H1 (cell line): ENCODE data around the gene CIITA. TPM values are rescaled to one million over a fixed set of nuclear protein-coding genes. Genes with fewer than 3 reads are reported as not detected.
A peak's percentile ranks its signal among the peaks of the same experiment; 100 is the strongest.

Experiments used
- CTCF ChIA-PET: fragments of 300-600 bp; sonication (Branson Sonifier 250); formaldehyde crosslinking; loops from one replicate; lab custom pipeline; 2021; ENCODE audit not compliant: partially characterized antibody; lab: Charles Lee
- POLR2A ChIA-PET: fragments of 300-600 bp; sonication (Branson Sonifier 250); formaldehyde crosslinking; loops from one replicate; lab custom pipeline; 2021; ENCODE audit warnings: inconsistent platforms; ENCODE audit not compliant: partially characterized antibody; lab: Charles Lee
- DNase-seq, 2 experiments: peaks; one replicate each; pipeline versions ENCODE4 v3.0.0 to v3.0.0-alpha.2; 2010 to 2022; ENCODE audit warnings: low spot score in 2 of 2, low read depth in 1 of 2, mixed read lengths in 1 of 2
- FAIRE-seq: peaks from 2 replicates; lab custom pipeline; 2011; peaks lifted over from hg19 to GRCh38; lab: Jason Lieb, UNC
- H2AFZ ChIP-seq: 2 replicates; pipeline ENCODE4 v1.8.1; 2012; ENCODE audit warnings: low read length, inconsistent platforms
- H2AK5ac ChIP-seq: 2 replicates; pipeline ENCODE4 v1.6.1; 2013; ENCODE audit warnings: low read depth, low read length
- H2BK120ac ChIP-seq: replicated peaks from 2 replicates; pipeline ENCODE3; 2013; ENCODE audit warnings: low read depth, low read length, inconsistent platforms
- H2BK12ac ChIP-seq: 2 replicates; pipeline ENCODE4 v1.6.1; 2013; ENCODE audit warnings: low read depth, low read length
- H2BK15ac ChIP-seq: 2 replicates; pipeline ENCODE4 v1.6.1; 2013; ENCODE audit warnings: low read length
- H2BK20ac ChIP-seq: 2 replicates; pipeline ENCODE4 v1.6.1; 2013; ENCODE audit warnings: low read length
- H2BK5ac ChIP-seq: 2 replicates; pipeline ENCODE4 v1.6.1; 2013; ENCODE audit warnings: low read depth, low read length
- H3K14ac ChIP-seq: 2 replicates; pipeline ENCODE4 v1.6.1; 2013; ENCODE audit warnings: inconsistent platforms; ENCODE audit not compliant: insufficient read length
- H3K18ac ChIP-seq: 2 replicates; pipeline ENCODE4 v1.6.1; 2013; ENCODE audit warnings: low read length; ENCODE audit errors: extremely low read depth
- H3K23ac ChIP-seq: 2 replicates; pipeline ENCODE4 v1.6.1; 2013; ENCODE audit warnings: inconsistent platforms; ENCODE audit not compliant: insufficient read length
- H3K23me2 ChIP-seq: 2 replicates; pipeline ENCODE4 v1.6.1; 2013; ENCODE audit warnings: low read depth, low read length
- H3K27ac ChIP-seq: 2 replicates; pipeline ENCODE4 v1.6.1; 2011; ENCODE audit warnings: low read depth, low read length, inconsistent platforms
- H3K27me3 ChIP-seq, 4 experiments: replicated peaks in 1 of 4; 1 replicate in 1 of 4; 2 replicates in 3 of 4; pipeline versions ENCODE4 v1.6.1 to v1.8.1; 2011 to 2013; ENCODE audit warnings: low read length in 3 of 4, mild to moderate bottlenecking in 3 of 4, inconsistent platforms in 2 of 4, mixed read lengths in 2 of 4, moderate library complexity in 1 of 4; ENCODE audit not compliant: control insufficient read depth in 3 of 4, insufficient read depth in 3 of 4; ENCODE audit errors: extremely low read depth in 1 of 4
- H3K36me3 ChIP-seq, 4 experiments: 2 replicates each; pipeline versions ENCODE4 v1.6.1 to v1.8.1; 2011 to 2013; ENCODE audit warnings: mild to moderate bottlenecking in 4 of 4, low read length in 3 of 4, moderate library complexity in 2 of 4, control low read depth in 1 of 4, inconsistent platforms in 1 of 4; ENCODE audit not compliant: insufficient read depth in 4 of 4, control insufficient read depth in 2 of 4
- H3K4ac ChIP-seq: replicated peaks from 2 replicates; pipeline ENCODE3; 2013; ENCODE audit warnings: low read length, low read depth, mixed read lengths, inconsistent platforms; ENCODE audit not compliant: insufficient read length
- H3K4me1 ChIP-seq, 4 experiments: replicated peaks in 1 of 4; 1 replicate in 1 of 4; 2 replicates in 3 of 4; pipeline versions ENCODE4 v1.6.1 to v1.8.1; 2011 to 2013; ENCODE audit warnings: low read length in 3 of 4, inconsistent platforms in 2 of 4, mixed read lengths in 1 of 4; ENCODE audit not compliant: insufficient read depth in 4 of 4, control insufficient read depth in 3 of 4
- H3K4me2 ChIP-seq, 2 experiments: 2 replicates each; pipeline versions ENCODE4 v1.6.1 to v1.8.1; 2011 to 2013; ENCODE audit warnings: low read depth in 2 of 2, low read length in 2 of 2, control low read depth in 1 of 2, inconsistent platforms in 1 of 2, mild to moderate bottlenecking in 1 of 2; ENCODE audit not compliant: insufficient read depth in 1 of 2
- H3K4me3 ChIP-seq, 4 experiments: fragments of 200-600, 300-600 bp in 1 of 4; sonication (generic), shearing (Covaris generic), sonication (Bioruptor Twin) in 1 of 4; 2 replicates each; pipeline versions ENCODE4 v1.5.1 to v1.8.1; 2011 to 2016; ENCODE audit warnings: low read length in 4 of 4, low read depth in 3 of 4, control low read depth in 2 of 4, inconsistent platforms in 2 of 4, mild to moderate bottlenecking in 2 of 4, mixed read lengths in 1 of 4, moderate library complexity in 1 of 4; ENCODE audit not compliant: insufficient read depth in 2 of 4; ENCODE audit errors: extremely low read depth in 1 of 4
- H3K56ac ChIP-seq: replicated peaks from 2 replicates; pipeline ENCODE3; 2013; ENCODE audit warnings: low read depth, mild to moderate bottlenecking, mixed read lengths, low read length, inconsistent platforms; ENCODE audit not compliant: insufficient read length
- H3K79me1 ChIP-seq: 2 replicates; pipeline ENCODE4 v1.6.1; 2013; ENCODE audit warnings: low read depth, low read length, control low read depth
- H3K79me2 ChIP-seq, 2 experiments: 2 replicates each; pipeline versions ENCODE4 v1.6.1 to v1.8.1; 2012 to 2013; ENCODE audit warnings: low read length in 2 of 2, mild to moderate bottlenecking in 2 of 2, inconsistent platforms in 1 of 2; ENCODE audit not compliant: insufficient read depth in 2 of 2, control insufficient read depth in 1 of 2
- H3K9ac ChIP-seq, 4 experiments: replicated peaks in 1 of 4; 1 replicate in 1 of 4; 2 replicates in 3 of 4; pipeline versions ENCODE4 v1.6.1 to v1.8.1; 2011 to 2013; ENCODE audit warnings: low read depth in 3 of 4, low read length in 3 of 4, control low read depth in 2 of 4, mild to moderate bottlenecking in 2 of 4, moderate library complexity in 2 of 4, inconsistent platforms in 1 of 4; ENCODE audit errors: extremely low read depth in 1 of 4
- H3K9me3 ChIP-seq, 2 experiments: 2 replicates each; pipeline versions ENCODE4 v1.6.1 to v1.8.1; 2012 to 2013; ENCODE audit warnings: mild to moderate bottlenecking in 2 of 2, moderate library complexity in 2 of 2, control low read depth in 1 of 2, inconsistent platforms in 1 of 2, low read depth in 1 of 2, low read length in 1 of 2, mixed read lengths in 1 of 2; ENCODE audit not compliant: insufficient read depth in 2 of 2
- H4K20me1 ChIP-seq, 2 experiments: replicated peaks in 1 of 2; 2 replicates each; pipeline versions ENCODE3 to v1.8.1; 2011 to 2013; ENCODE audit warnings: inconsistent platforms in 2 of 2, low read length in 2 of 2, mild to moderate bottlenecking in 1 of 2; ENCODE audit not compliant: insufficient read depth in 2 of 2, control insufficient read depth in 1 of 2
- H4K5ac ChIP-seq: 2 replicates; pipeline ENCODE4 v1.6.1; 2013; ENCODE audit warnings: low read length, low read depth, mixed read lengths, inconsistent platforms; ENCODE audit not compliant: insufficient read length
- H4K8ac ChIP-seq: 2 replicates; pipeline ENCODE4 v1.8.0; 2013; ENCODE audit warnings: mild to moderate bottlenecking, moderate library complexity, low read length, inconsistent platforms; ENCODE audit not compliant: insufficient read depth; ENCODE audit errors: extremely low read depth
- H4K91ac ChIP-seq: replicated peaks from 2 replicates; pipeline ENCODE3; 2013; ENCODE audit warnings: low read length, mixed read lengths, inconsistent platforms; ENCODE audit not compliant: insufficient read length
- ASH2L ChIP-seq: fragments of 200-600, 300-600 bp; sonication (generic); IDR thresholded peaks from one replicate; pipeline ENCODE4 v1.7.1; 2017; ENCODE audit warnings: low read length
- BCL11A ChIP-seq, 2 experiments: IDR thresholded peaks; one replicate each; pipeline ENCODE4 v1.6.1; 2011; ENCODE audit warnings: low read depth in 2 of 2, low read length in 2 of 2, mild to moderate bottlenecking in 2 of 2
- CBX8 ChIP-seq: fragments of 300-800, 300-1000 bp; sonication (generic); IDR thresholded peaks from 2 replicates; pipeline ENCODE4 v1.7.1; 2016; ENCODE audit warnings: low read depth, low read length, borderline replicate concordance
- EP300 ChIP-seq, 2 experiments: IDR thresholded peaks; 1 replicate in 1 of 2; 2 replicates in 1 of 2; pipeline ENCODE4 v1.6.1; 2011 to 2012; ENCODE audit warnings: low read depth in 2 of 2, low read length in 2 of 2, mild to moderate bottlenecking in 2 of 2, borderline replicate concordance in 1 of 2, inconsistent platforms in 1 of 2, moderate library complexity in 1 of 2
- EZH2 ChIP-seq: fragments of 200-600 bp; sonication (generic); IDR thresholded peaks from 2 replicates; pipeline ENCODE4 v1.7.1; 2012; ENCODE audit warnings: low read depth, mild to moderate bottlenecking, moderate library complexity, low read length, inconsistent platforms; ENCODE audit not compliant: severe bottlenecking
- HDAC2 ChIP-seq, 2 experiments: fragments of 300-600 bp in 1 of 2; sonication (generic) in 1 of 2; IDR thresholded peaks; 2 replicates each; pipeline ENCODE4 v1.6.1; 2011 to 2012; ENCODE audit warnings: low read depth in 2 of 2, low read length in 2 of 2, mild to moderate bottlenecking in 2 of 2, moderate library complexity in 2 of 2, borderline replicate concordance in 1 of 2, inconsistent platforms in 1 of 2
- NRF1 ChIP-seq: IDR thresholded peaks from 2 replicates; pipeline ENCODE4 v1.6.1; 2011; ENCODE audit warnings: mild to moderate bottlenecking, low read depth, low read length, improper control_type of control experiment
- POLR2A ChIP-seq, 2 experiments: IDR thresholded peaks; 1 replicate in 1 of 2; 2 replicates in 1 of 2; pipeline ENCODE4 v1.6.1; 2011; ENCODE audit warnings: low read depth in 2 of 2, low read length in 2 of 2, mild to moderate bottlenecking in 2 of 2; ENCODE audit errors: control extremely low read depth in 1 of 2
- POLR2AphosphoS5 ChIP-seq: IDR thresholded peaks from 2 replicates; pipeline ENCODE4 v1.6.1; 2011; ENCODE audit warnings: low read depth, low read length
- RFX5 ChIP-seq: IDR thresholded peaks from 2 replicates; pipeline ENCODE4 v1.6.1; 2011; ENCODE audit warnings: low read depth, low read length, improper control_type of control experiment, borderline replicate concordance
- TAF7 ChIP-seq: optimal IDR thresholded peaks from 2 replicates; pipeline ENCODE3; 2011; ENCODE audit warnings: low read depth, mild to moderate bottlenecking, inconsistent platforms, low read length, moderate library complexity, borderline replicate concordance
- WGBS, 2 experiments: shearing (Covaris generic) in 1 of 2; methylation state at CpG; one replicate each; pipeline versions ENCODE4 v1.1.6 to v1.1.7; 2013 to 2015; ENCODE audit warnings: low lambda C conversion rate in 2 of 2, mixed read lengths in 2 of 2, inconsistent platforms in 1 of 2, low coverage in 1 of 2, missing lambda C conversion rate in 1 of 2; ENCODE audit not compliant: insufficient replicate concordance in 2 of 2, insufficient coverage in 1 of 2, insufficient read length in 1 of 2; ENCODE audit errors: extremely low coverage in 1 of 2, missing lambda C conversion rate in 1 of 2; 5-methylcytosine and 5-hydroxymethylcytosine counted together
- polyA plus RNA-seq, 7 experiments: library from polyadenylated mRNA; depleted of rRNA in 3 of 7; stranded (reverse) in 5 of 7; unstranded in 2 of 7; fragments of >200 nt in 5 of 7; fragments of 200-250 nt in 2 of 7; gene quantifications; 1 replicate in 5 of 7; 2 replicates in 1 of 7; 4 replicates in 1 of 7; pipeline versions ENCODE4 v1.2.1 to v1.2.3, GENCODE V29; 2011 to 2013; ENCODE audit warnings: missing spikeins in 2 of 7, mixed read lengths in 2 of 7
- total RNA-seq: library from RNA; stranded (reverse); fragmentation: NEBNext Ultra II Directional; extraction: Animal tissue kit (Norgen Biotek cat#: 25700); gene quantifications from 2 replicates; pipeline ENCODE4 v1.2.1, GENCODE V29; 2021

The CIITA gene
- total and polyA plus RNA-seq, 2 of the 8 experiments (the other 6 are each of a cell fraction or from before 2014, with no cell fraction given) = 0.07 to 0.17 TPM

GRCh38 chr16:10980813-10981212 is 103.8 kb downstream of the CIITA start:
- Histone ChIP-seq H4K8ac (no peak overlapping the region), H3K79me1 (no peaks in the 10 kb centered on the region), H3K4me3 (no peak overlapping the region), H3K27ac (no peak overlapping the region), H3K23ac (no peak overlapping the region), H2BK20ac (no peak overlapping the region), H3K79me2 (no peaks in the 10 kb centered on the region), H2BK15ac (no peak overlapping the region), H2BK12ac (no peak overlapping the region), H2BK5ac (0 out of 2 replicates have a peak overlapping the region, but pooled peaks have one; percentile 37), H2AK5ac (no peak overlapping the region), H2AFZ (no peak overlapping the region), H2BK120ac (no peak overlapping the region), H4K5ac (no peak overlapping the region), H3K56ac (no peak overlapping the region), H3K27me3 (no peaks in the 10 kb centered on the region), H3K4me2 (no peak overlapping the region), H4K91ac (no peak overlapping the region), H3K4ac (no peak overlapping the region), H3K36me3 (no peaks in the 10 kb centered on the region; a peak in 1 of 8 replicates), H4K20me1 (peaks cover 0 to 3% of the 10 kb centered on the region in 2 experiments), H3K23me2 (no peaks in the 10 kb centered on the region), H3K14ac (no peak overlapping the region), H3K18ac (no peak overlapping the region), H3K9me3 (no peaks in the 10 kb centered on the region), H3K4me1 (0 out of 7 replicates have a peak, but pooled peaks cover 0 to 2% (median 0%) of the 10 kb centered on the region in 4 experiments), H3K9ac (no peak overlapping the region)
- no peak for TF ChIP-seq ASH2L
- TF ChIP-seq POLR2AphosphoS5 = no peak
- no peak for TF ChIP-seq HDAC2 (IDR thresholded peaks at IDR 0.05; ENCODE audit: borderline replicate concordance in 1 of 2, low read depth in 2 of 2, low read length in 2 of 2)
- TF ChIP-seq BCL11A (IDR thresholded peaks at IDR 0.05; ENCODE audit: low read depth in 2 of 2, low read length in 2 of 2) = no peak
- TF ChIP-seq POLR2A (IDR thresholded peaks at IDR 0.05; ENCODE audit: control extremely low read depth in 1 of 2, low read depth in 2 of 2, low read length in 2 of 2) = no peak
- TF ChIP-seq CBX8 = no peak
- TF ChIP-seq TAF7 = no peak
- TF ChIP-seq NRF1 = no peak
- no peak for TF ChIP-seq EZH2
- no peak for TF ChIP-seq RFX5
- no peak for TF ChIP-seq EP300 (IDR thresholded peaks at IDR 0.05; ENCODE audit: borderline replicate concordance in 1 of 2, low read depth in 2 of 2, low read length in 2 of 2)
- ChIA-PET CTCF (interaction anchor here (0.6 to 2.2 kb wide), 16 partner anchors 9 to 709 kb away, joined by 3 to 14 read pairs (median 4); partner anchors contain the start of gene SOCS1), POLR2A (interaction anchor here (0.8 to 1.1 kb wide), 2 partner anchors 26 to 275 kb away, joined by 3 read pairs; no protein-coding TSS in a partner anchor)
- DNase-seq = no peak
- no peak for FAIRE-seq
- 84% methylated on average over 3 of the region's 3 CpGs; no CpG with 5 or more reads in 1 of the 2 experiments for WGBS, 2 experiments
